Erythroblast (primary cell): ENCODE data around the gene KAT6B.

Experiments used
- GATA1 ChIP-seq: IDR thresholded peaks from 2 replicates; pipeline ENCODE4 v1.6.1; 2011; ENCODE audit warnings: low read depth, mild to moderate bottlenecking, control low read depth, low read length, moderate library complexity
- POLR2A ChIP-seq: IDR thresholded peaks from 2 replicates; pipeline ENCODE4 v1.6.1; 2011; ENCODE audit warnings: mild to moderate bottlenecking, low read length

GRCh38 chr10:74799721-74800221, 26.6 kb upstream of the KAT6B start:
- TF ChIP-seq POLR2A = no peak
- TF ChIP-seq GATA1 = no peak
